ENCODE data around the gene ABI3.
"Not testable (repeated sequence)": the region's sequence is repeated elsewhere in the genome, so short reads cannot be mapped to it uniquely, and the experiment has no call there.

ABI3 gene

GRCh38 chr17:49170216-49170615, 40.3 kb upstream of the ABI3 start:
- Histone ChIP-seq H3K27me3 (ENCODE audit: control insufficient read depth, insufficient read depth, low read length) (no peaks in the 10 kb centered on the region), H3K9me3 (ENCODE audit: control insufficient read depth, low read length) (no peaks in the 10 kb centered on the region), H3K79me2 (no peaks in the 10 kb centered on the region), H3K9ac (no peak overlapping the region), H3K36me3 (ENCODE audit: control insufficient read depth, insufficient read depth, low read length) (no peaks in the 10 kb centered on the region), H3K4me3 (ENCODE audit: low read depth, low read length) (no peak overlapping the region), H2AFZ (no peak overlapping the region), H3K4me2 (ENCODE audit: low read length) (no peak overlapping the region), H3K4me1 (no peaks in the 10 kb centered on the region), H3K27ac (no peak overlapping the region)
- no peak for TF ChIP-seq CTCF (IDR thresholded peaks at IDR 0.05)

DNA sequence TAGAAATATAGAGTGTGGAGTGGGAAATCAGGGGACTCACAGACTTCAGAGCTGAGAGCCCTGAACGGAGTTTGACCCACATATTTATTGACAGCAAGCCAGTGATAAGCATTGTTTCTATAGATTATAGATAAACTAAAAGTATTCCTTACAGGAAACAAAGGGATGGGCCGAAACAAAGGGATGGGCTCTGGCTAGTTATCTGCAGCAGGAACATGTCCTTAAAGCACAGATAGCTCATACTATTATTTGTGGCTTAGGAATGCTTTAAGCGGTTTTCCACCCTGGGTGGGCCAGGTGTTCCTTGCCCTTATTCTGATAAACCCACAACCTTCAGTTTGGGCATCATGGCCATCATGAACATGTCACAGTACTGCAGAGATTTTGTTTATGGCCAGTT, 39.8 kb upstream of the ABI3 start:
- not testable (repeated sequence) for H3K9me3 ChIP-seq (ENCODE audit: control insufficient read depth, low read length); H3K79me2 ChIP-seq; H3K27me3 ChIP-seq (ENCODE audit: control insufficient read depth, insufficient read depth, low read length); H3K36me3 ChIP-seq (ENCODE audit: control insufficient read depth, insufficient read depth, low read length); H3K4me2 ChIP-seq (ENCODE audit: low read length); H3K4me1 ChIP-seq; H3K27ac ChIP-seq; H3K4me3 ChIP-seq (ENCODE audit: low read depth, low read length); H2AFZ ChIP-seq; H3K9ac ChIP-seq

DNA sequence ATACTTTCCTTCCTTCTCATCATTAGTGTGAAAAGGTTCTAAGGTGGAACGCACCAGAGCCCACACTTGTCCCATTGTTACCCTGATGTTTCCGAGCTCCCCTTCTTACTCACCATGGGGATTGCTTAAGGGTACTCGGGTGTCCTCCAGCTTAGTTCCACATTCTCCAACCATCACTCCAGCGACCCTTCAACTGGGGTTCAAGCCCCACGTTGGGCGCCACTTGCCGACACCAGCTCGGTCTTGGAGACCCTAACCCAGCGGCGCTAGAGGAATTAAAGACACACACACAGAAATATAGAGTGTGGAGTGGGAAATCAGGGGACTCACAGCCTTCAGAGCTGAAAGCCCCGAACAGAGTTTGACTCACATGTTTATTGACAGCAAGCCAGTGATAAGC, 34.5 kb upstream of the ABI3 start:
- H3K4me2 ChIP-seq (ENCODE audit: low read length); H3K9me3 ChIP-seq (ENCODE audit: control insufficient read depth, low read length); H3K79me2 ChIP-seq; H3K27me3 ChIP-seq (ENCODE audit: control insufficient read depth, insufficient read depth, low read length); H3K36me3 ChIP-seq (ENCODE audit: control insufficient read depth, insufficient read depth, low read length); H3K4me3 ChIP-seq (ENCODE audit: low read depth, low read length); H3K9ac ChIP-seq; H3K4me1 ChIP-seq; H3K27ac ChIP-seq; H2AFZ ChIP-seq: not testable (repeated sequence)

GRCh38 chr17:49180303-49180702, 30.2 kb upstream of the ABI3 start:
- H3K36me3 ChIP-seq (ENCODE audit: control insufficient read depth, insufficient read depth, low read length) = no peaks in the 10 kb centered on the region
- H3K9ac ChIP-seq = no peak overlapping the region
- no peak overlapping the region for H3K4me3 ChIP-seq (ENCODE audit: low read depth, low read length)
- no peaks in the 10 kb centered on the region for H3K79me2 ChIP-seq
- no peaks in the 10 kb centered on the region for H3K27me3 ChIP-seq (ENCODE audit: control insufficient read depth, insufficient read depth, low read length)
- H3K4me1 ChIP-seq = no peaks in the 10 kb centered on the region
- H3K9me3 ChIP-seq (ENCODE audit: control insufficient read depth, low read length) = peaks cover 4% of the 10 kb centered on the region
- H3K4me2 ChIP-seq (ENCODE audit: low read length) = no peak overlapping the region
- peak; percentile 76 for TF ChIP-seq CTCF (IDR thresholded peaks at IDR 0.05)
- H3K27ac ChIP-seq = no peak overlapping the region
- no peak overlapping the region for H2AFZ ChIP-seq

- no peak overlapping the region for H3K4me3 ChIP-seq (ENCODE audit: low read depth, low read length)
- TF ChIP-seq CTCF (IDR thresholded peaks at IDR 0.05) = no peak
- H3K27ac ChIP-seq = no peak overlapping the region
- no peaks in the 10 kb centered on the region for H3K27me3 ChIP-seq (ENCODE audit: control insufficient read depth, insufficient read depth, low read length)
- H3K4me2 ChIP-seq (ENCODE audit: low read length) = no peak overlapping the region
- no peaks in the 10 kb centered on the region for H3K36me3 ChIP-seq (ENCODE audit: control insufficient read depth, insufficient read depth, low read length)
- H3K9me3 ChIP-seq (ENCODE audit: control insufficient read depth, low read length) = peaks cover 4% of the 10 kb centered on the region
- no peak overlapping the region for H2AFZ ChIP-seq
- H3K79me2 ChIP-seq = no peaks in the 10 kb centered on the region
- no peaks in the 10 kb centered on the region for H3K4me1 ChIP-seq
- H3K9ac ChIP-seq = no peak overlapping the region
Observed at GRCh38 chr17:49180998-49181635, 29.4 kb upstream of the ABI3 start.

- Histone ChIP-seq H3K4me1 (no peaks in the 10 kb centered on the region), H3K4me3 (ENCODE audit: low read depth, low read length) (no peak overlapping the region), H3K9ac (no peak overlapping the region), H3K36me3 (ENCODE audit: control insufficient read depth, insufficient read depth, low read length) (no peaks in the 10 kb centered on the region), H3K27me3 (ENCODE audit: control insufficient read depth, insufficient read depth, low read length) (no peaks in the 10 kb centered on the region), H2AFZ (no peak overlapping the region), H3K4me2 (ENCODE audit: low read length) (no peak overlapping the region), H3K9me3 (ENCODE audit: control insufficient read depth, low read length) (no peaks in the 10 kb centered on the region), H3K27ac (no peak overlapping the region), H3K79me2 (no peaks in the 10 kb centered on the region)
- TF ChIP-seq CTCF (IDR thresholded peaks at IDR 0.05) = no peak
Observed at GRCh38 chr17:49183341-49183740, 27.2 kb upstream of the ABI3 start.

Measured in parathyroid adenoma (tissue), 2 donors.